CD4-positive, alpha-beta T cell treated with Interleukin-1 beta for 1 hour (primary cell): ENCODE results near the gene NR2C2.

Experiments used
- DNase-seq, 2 donors: peaks; one replicate each; pipeline ENCODE4 v3.0.0-alpha.2; 2020 to 2022

The NR2C2 gene

DNA sequence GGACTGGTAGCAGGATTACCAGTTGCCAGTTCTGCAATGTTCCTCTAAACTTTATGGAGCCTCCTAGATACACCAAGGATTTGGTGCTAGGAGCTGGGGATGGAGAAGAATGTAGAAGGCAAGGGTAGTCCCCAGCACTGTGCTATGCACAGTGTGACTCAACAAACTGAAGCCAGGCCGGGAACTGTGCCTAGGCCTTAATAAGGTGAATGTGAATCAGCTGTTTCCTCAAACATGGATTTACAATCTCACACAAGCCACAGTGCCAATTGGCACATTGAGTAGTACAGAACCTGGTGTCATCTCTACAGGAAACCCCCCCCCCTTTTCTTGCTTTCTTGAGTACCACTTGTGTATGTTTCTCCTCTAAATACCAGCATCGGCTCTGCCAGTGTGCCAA lies 85.3 kb downstream of the NR2C2 start:
- DNase-seq = no peak

DNA sequence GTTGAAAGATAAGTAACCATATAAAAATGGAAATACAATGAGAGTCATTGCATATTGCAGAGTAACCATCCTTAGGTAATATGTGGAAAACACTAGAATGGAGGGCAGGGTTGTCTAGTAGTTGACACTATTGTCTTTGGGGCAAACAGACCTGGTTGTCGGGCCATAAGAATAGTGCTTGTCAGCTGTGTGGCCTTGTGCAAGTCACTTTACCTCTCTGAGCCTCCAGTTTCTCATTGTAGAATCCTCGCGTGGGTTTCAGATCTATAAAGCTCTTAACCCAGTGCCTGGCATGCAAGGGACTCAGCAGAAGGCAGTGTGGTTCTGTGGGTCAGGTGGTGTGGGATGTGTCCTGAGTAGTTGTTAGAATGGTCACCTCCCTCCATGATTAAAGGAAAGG lies 85.7 kb downstream of the NR2C2 start:
- DNase-seq = no peak

DNA sequence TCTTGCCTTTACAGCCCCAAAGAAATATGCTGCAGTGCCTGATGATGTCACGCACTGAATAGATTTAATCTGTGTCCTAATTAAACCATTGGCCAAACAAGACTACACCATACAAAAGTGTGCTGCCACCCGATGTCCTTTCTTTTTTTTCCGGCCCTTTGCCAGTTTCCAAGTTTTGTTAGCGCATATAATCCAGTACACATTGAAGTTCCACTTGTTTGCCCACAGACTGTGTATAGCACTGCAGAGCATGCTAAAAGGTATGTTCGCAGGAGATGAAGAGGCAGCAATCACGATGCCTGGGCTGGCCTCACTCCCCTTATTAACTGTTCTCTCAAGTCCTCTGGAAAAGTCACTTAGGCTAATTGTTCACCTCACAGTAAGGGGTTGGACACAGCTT lies 90.9 kb downstream of the NR2C2 start:
- no peak for DNase-seq

DNA sequence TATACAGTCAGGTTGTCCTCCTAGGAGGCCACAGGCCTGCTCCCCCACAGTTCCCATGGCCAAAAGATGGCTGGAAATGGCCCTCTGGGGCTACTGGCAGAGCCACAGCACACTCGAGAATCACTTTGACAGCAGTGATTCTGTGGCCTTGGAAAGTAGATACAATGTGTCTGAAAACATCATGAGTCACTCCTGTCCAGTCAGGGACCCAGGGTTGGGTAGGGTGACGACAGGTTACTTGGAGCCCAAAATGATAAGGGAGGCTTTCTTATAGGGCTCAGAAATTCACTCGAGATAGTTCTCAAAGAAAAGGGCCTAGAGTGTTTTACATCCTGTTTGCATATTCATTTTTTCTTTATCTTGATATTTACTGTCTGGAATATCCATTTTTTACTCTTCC lies 93.5 kb downstream of the NR2C2 start:
- DNase-seq = no peak

DNA sequence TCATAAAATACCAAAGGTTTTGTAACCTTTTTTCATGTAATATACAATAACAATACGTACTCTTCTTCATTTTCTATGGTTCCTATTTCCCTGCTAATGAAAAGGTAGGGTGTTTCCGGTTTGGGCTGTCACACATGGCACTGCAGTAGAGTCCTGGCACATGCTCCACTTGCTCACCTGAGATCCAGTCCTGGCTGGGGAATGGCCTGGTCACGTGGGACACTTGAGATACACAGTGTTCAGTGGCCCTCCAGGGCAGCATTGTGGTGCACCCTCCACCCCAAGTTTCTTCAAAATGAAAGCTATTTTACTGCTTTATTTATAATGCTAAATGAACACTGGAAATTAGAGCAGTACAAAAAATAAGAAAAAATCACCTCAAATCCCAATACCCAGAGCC lies 94.6 kb downstream of the NR2C2 start:
- no peak for DNase-seq

DNA sequence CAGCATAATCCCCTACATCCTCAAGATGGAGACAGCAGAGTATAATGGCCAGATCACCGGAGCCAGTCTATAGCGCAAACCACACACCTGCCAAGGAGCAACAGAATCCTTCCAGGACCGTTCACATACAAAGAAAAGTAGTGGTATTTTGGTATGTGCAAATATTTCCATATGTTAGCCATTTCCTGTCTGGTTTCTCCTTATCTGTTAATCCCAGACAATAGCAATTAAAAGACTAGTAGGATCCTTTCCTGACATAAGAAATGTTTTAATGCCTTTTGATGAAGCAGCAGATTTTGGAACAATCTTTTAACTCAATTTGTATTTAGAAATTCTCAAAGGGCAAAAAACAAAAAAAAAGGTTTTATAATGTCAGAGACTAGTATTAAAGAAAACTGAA lies 95.6 kb downstream of the NR2C2 start:
- no peak for DNase-seq

DNA sequence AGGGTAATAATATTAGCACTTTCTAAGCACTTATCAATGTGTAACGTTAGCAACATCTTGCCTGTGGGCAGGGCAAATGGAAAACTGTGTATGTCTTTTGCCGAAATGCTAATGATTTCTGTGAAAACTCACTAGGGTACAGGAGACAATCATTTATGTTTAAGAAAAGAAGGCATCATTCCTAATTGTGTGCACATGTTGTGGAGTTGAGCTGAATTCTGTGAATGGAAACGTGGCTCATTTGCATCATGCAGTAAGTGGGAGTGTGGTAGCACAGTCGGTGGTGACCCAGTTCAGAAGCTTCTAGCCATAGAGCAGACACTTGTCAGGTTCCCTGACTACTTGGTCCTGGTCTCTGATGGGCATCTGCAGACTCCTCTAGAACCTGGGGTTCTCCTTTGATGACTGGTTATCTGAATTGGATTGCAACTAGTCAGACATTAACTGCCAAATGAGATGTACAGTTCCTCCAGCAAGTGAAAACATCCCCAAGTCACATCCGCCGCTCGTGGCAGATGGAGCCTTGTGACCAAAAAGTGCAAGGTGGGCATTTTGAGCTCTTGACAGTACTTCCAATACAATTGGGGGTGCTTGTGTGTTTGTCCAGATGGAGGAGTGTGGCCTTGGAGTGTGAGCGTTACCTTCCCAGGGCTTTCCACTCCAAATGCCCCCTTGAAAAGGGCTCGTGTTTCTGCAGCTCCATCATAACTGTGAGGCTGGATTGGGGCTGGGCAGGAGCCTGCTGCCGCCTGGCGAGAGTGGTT lies 96.2 kb downstream of the NR2C2 start:
- no peak for DNase-seq

DNA sequence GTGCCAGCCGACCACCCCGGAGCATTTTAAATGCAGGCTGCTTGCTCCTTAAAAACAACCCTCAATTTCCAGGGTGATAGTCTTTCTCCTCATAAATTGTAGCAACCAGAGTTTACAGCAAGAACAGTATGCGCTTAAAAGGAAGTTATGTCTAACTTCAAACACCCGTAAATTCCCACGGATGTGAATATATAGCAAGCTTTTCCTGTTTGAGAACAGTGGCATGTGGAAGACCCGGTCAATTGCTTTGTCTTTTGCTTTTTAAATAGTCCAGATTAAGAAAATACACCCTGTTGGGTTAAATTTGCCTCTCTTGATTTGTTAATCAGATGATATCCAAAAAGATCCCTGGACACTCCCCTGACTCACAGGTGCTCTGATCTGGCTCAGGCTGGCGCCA lies 96.9 kb downstream of the NR2C2 start:
- no peak for DNase-seq

DNA sequence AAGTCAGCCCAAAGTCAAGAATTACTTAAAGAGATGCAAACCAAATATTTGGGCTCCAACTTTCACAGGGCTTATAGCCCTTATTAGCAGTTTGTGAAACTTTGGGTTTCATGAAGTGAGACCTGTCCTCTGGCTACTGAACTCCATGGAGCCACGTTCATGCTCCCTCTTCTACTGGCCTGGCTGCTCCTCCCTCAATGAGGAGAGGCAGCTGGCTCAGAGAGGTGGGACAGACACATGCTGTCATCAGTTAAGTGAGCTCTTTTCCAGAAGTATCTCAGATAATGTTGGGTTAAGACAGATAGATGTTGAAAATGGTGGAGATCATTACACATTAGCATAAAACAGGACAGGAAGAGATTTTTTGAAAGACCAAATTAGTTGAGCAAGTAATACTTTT lies 98.3 kb downstream of the NR2C2 start:
- DNase-seq = no peak

DNA sequence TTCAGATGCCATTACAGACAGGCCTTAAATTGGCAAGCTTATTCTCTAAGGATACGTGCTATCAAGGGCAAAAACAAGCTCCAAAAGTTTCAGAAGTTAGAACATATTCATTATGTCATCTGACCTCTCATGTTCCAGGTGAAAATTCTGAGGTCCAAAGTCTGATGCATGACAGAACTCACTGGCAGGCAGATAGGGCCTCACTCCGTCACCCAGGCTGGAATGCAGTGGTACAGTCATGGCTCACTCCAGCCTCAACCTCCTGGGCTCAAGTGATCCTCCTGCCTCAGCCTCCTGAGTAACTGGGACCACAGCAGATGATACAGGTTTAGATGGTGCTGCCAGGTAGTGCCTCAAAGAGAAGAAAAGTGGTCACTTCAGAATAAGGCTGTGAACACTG lies 102.2 kb downstream of the NR2C2 start:
- DNase-seq = no peak

DNA sequence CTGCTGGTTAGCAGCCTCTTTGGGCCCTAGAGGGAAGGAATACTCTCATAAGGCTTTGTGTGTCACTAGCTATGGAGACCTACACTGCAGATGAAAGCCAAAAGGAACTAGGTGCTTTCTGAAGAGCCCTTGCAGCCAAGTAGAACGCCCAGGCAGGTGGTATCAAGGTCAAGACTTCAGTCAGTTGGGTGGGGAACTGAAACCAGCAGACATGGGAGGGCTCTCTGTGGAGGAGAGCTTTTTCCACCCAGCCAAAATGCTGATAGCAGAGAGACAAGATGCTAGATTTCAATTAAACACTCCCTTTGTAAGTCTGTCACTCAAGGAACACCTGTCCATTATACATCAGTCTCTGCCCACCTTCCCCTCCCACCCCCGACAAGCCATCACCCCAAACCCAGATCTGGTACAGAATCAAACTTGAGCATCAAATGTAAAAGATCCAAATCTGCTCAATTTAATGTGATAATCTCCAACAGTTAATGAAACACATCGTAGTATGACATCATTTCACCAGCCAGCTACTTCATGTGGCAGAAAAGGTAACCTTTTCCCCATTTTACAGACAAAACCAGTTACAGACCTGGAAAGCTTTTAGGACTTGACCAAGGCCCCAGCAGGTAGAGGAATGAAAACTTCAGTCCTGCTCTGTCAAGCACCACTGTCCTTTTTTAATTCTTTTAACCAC lies 103.2 kb downstream of the NR2C2 start:
- DNase-seq = peak in 1 of 2 donors; percentile 50

DNA sequence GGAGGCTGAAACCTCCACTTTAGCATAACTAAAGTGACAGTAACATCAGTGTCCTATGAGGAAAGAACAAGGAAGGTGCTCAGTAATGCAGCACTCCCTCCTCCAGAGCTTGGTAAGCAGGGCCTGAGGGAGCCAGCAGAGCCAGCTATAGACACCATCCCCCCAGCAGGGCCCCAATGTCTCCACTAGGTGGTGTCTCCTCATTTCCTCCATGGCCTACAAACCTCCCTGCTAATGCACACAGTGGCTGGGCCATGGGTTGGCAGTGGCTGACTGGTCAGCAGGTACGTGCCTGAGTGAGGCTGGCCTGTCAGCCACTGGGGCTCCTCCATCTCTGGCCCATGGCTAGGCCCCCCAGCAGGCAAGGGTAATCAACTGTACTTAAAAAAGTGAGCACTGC lies 104.1 kb downstream of the NR2C2 start:
- DNase-seq = peak; percentile 17 to 38

DNA sequence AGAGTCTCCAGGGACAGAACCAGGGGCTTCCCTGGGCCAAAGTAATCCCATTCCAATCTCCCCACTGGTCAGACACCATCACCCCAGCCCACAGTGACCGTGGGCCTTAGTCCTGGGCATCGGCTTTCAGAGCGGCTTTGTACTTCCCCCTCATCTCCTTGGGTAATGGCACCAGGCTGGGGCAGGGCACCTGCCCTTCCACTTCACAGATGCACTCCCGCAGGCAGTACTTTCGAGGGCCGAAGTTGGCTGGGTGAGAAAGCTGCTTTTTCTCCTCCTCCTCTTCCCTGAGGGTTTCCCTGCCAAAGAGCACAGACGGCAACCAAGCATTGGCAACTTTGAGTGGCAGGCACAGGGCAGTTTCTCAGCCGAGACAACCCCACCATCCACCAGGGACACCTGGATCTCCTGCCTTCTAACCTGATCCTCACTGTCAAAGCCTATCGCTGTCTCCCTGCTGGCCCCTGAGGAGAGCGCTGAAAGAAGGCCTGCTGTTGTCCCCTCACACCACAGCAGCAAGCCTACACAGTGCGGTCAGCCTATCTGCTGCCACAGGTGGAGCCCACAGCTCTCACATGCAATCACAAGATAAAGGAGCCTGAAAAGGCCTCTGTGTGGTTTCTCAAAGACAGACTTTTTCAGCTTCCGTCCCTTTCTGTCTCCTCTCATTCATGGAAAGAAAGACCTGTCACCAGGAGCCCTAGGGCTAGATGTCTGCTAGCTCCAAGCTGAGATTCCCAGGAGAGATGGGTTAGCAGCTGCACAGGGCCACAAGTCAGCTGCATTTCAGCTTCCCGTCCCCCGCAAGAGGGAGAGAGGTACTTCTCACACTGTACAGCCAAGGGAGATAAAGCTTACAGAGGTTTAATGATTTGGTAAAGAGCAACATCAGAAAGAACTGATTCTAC lies 105.2 kb downstream of the NR2C2 start:
- DNase-seq = no peak

DNA sequence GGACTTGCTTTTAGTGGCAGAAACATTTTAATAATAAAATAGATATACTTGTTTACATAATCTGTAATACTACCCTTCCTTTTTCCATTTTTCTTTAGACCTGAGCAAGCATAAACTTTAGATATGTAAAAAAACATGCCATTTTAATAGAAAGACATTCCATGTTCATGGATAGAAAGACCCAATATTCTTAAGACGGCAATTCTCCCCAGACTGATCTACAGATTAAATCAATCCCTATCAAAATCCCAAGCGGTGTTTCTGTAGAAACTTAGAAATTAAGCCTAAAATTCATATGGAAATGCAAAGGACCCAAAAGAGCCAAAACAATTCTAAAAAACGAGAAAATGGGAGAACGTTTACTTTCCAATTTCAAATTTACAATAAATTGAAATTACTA lies 106.2 kb downstream of the NR2C2 start:
- DNase-seq = no peak

DNA sequence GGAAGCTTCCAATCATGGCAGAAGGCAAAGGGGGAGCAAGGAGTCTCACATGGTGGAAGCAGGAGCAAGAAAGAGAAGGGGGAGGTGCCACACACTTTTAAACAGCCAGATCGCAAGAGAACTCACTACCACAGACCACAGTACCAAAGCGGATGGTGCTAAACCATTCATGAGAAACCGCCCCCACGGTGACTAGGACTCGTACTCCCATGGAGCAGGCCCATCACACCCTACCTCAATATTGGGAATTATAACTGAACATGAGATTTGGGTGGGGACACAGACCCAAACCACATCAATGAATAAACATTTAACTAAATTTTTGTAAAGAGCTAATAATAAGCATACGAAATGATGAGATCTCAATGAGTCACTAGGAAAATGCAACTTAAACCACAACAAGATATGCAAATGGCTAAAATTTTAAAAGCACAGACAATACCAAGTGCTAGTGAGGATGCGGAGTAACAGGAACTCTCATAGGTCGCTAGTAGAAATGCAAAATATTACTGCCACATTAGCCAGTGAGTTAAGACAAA lies 107.7 kb downstream of the NR2C2 start:
- peak; percentile 3 to 44 for DNase-seq

DNA sequence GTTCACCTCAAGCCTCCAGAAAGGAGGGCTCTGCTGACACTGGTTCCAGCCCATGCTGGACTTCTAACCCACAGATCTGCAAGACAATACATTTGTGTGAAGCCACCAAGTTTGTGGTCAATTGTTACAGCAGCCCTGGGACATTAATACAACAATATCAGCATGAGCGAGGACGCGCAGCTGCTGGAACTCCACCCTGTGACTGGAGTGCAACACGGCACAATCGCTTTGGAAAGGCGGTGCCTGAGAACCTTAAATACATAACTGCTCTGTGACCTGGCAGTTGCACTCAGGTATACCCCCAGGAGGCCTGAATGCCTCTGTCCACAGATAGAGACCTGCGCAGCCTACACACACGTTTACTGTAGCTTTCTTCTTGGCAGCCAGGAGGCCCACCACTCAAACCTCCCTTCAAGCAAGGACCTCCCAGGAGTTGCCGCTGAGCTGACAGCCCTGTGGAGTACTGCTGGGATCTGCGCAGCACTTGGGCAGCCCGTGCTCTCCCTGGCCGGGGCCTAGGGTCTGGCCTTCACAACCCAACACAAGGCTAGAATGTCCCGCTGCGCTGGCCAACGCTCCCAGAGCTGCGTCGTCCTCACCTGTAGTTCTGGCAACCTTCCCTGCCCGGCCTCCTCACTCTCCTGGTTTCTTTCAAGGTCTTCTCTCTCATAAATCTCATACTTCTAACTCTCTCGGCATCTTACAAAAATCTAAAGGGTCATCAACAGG lies 109.5 kb downstream of the NR2C2 start:
- DNase-seq = no peak

DNA sequence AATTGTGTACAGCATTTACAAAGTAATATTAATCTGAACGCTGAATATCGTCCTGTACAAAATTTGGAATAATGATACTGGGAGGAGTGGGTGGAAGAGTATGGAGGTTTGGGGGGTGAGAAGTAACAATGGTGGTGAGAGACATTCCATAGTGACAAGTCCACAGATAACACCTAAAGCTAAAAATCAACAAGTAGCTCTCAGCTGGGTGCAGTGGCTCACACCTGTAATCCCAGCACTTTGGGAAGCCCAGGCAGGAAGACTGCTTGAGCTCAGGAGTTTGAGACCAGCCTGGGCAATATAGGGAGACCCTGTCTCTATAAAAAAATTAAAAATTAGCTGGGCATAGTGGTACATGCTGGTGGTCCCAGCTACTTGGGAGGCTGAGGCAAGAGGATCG lies 112.6 kb downstream of the NR2C2 start:
- no peak for DNase-seq

DNA sequence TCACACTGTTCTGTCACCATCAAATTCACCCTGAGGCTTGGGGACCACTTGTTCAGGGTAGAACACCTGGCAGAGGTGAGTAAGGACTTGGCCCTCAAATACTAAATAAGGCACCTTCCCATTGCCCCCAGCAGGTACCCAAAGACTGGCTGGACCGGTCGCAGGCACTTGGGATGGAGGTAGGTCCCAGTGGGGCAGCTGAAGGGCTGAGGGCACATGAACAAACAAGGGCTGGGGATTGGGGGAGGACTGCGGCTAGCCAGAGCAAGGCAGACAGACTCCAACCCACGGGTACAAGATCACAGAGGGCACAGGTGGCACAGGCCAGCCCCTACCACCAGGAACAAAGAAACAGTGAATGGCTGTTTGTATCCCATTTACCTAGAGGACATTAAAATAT lies 115.9 kb downstream of the NR2C2 start:
- no peak for DNase-seq

DNA sequence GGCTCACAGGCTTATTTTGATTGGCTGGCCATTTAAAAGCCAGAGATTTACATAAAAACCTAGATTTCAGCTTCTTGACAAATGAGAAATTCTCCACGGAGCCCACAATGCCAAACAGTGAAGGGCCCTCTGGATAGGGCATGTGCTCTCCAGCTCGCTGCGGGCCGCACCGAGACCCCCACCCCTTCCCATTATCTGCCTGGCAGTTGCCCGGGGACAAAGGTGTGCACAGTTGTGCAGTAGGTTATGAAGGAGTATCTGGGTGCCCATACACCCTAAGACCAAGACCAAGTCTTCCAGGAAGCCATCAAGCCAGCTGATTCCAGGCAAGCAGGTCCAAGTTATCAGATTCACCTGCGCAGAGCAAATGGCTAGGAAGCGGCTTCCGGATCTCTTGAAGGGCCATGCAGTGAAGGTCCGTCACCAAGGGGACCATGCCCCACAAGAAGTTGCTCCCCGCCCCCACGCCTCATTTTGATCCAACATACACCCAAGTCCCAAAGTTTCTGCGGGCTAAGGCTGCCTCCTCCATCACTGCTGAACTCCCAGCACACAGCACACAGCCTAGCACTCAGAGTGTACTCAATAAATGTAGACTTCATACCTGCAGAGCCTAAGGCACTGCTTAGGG lies 116.4 kb downstream of the NR2C2 start:
- no peak for DNase-seq

DNA sequence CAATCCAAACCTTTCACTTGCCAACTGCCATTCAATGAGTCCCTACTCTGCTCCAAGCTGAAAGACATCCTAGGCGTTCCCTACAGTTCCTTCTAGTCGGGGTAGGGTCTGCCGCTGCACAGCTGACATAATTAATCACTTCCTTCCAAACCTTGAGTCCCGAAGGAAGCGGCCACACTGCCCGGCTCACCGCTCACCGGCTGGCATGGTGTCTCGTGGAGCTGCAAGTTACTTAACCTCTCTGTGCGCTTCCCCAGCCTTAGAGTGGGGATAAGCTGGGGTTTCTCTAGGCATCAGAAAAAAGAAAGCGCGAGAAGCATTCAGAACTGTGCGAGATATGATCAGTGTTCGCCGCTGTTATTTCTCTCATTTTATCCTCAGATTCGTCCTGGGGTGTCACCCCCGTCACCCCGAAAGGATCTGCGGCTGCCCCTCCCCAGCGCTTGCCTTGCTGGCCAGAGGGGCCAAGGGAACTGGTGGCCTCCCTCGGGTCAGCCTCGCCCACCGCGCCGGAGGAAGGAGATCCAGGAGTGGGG lies 117.0 kb downstream of the NR2C2 start:
- no peak for DNase-seq

DNA sequence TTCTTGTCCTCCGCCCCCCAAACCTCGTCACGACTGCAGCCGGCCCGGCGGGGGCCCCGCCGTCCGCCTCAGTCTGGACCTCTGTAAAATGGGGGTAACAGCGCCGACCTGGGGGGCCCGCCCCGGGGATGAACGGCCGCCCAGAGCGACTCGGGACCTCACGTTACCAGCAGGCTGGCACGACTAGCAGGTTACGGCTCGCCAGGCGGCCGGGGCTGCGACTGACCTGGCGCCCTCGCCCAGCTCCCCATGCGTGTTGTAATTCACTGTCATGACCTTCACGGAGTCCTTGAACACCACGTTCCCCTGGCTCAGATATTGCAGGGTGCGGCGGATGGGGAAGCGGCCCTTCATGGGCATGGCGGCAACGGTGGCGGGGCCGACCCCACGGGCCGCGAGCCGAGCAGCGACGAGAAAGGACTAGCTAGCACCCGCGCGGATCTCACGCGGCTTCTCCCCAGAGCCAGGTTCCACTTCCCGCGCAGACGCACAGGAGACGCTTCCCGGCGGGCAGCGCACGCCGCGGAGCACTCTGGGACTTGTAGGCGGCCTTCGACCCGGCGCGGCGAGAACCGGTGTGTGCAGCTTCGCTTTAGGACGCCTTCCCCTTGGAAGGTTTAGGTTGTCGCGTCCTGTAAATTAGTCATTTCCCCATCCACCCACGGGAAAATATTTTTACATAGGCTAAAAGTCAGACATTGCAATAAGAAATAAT lies 117.6 kb downstream of the NR2C2 start, which contains the start of gene MRPS25:
TSS of gene MRPS25 (minus strand) at position 481 of the 715 bp plus-strand sequence. CDS start at position 360, 121 bp downstream.
- DNase-seq = peak; percentile 89 to 90
